DMS53 (cell line): Measurements from ENCODE around the gene GDPD5.
A peak's percentile ranks its signal among the peaks of the same experiment; 100 is the strongest.

Experiments
- DNase-seq: peaks from one replicate; lab custom pipeline; 2025; lab: John Stamatoyannopoulos, UW

Gene GDPD5

DNA sequence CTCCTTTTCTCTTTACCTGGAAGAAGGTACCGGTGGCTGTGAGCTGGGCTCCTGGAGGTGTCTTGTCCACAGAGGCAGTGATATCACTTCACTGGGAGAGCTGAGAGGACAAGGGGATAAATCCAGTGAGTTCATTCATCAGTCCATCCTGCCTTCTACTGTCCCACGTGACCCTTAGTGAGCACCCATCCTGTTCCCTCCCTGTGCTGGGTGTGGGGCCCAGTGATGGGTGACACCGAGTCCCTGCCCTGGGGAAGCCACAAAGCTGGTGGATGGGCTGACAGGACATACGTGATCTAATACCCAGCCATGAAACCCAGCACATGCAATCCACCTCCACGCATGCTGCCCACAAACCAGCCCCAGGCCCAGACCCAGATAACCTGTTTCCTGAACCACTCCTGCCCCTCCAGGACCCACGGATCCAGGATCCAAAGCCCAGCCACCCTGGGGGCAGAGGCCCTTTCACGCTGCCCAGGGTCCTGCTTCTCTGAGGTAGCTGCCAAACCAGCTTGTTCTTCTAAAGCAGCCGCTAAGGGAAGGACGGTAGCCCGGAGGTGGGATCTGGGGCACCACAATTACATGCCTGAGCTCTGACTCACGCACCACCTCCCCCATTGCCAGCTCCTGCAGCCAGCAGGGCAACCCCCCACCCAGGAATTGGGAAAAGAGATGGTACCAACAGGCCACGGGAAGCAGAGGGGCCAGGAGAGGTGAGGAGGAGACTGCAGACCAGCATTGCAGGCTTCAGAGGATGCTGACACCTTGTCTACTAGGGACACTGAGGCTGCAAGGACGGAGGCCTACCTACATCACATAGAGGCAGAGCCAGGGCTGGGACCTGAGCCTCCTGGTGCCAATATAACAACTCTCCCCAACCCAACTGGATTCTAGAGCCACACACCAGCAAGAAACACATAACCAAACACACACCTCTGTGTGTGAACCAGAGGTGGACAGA lies 35.2 kb downstream of the GDPD5 start:
- no peak for DNase-seq

- no peak for DNase-seq
These were observed 38.4 kb downstream of the GDPD5 start for GRCh38 chr11:75487365-75487764.

DNA sequence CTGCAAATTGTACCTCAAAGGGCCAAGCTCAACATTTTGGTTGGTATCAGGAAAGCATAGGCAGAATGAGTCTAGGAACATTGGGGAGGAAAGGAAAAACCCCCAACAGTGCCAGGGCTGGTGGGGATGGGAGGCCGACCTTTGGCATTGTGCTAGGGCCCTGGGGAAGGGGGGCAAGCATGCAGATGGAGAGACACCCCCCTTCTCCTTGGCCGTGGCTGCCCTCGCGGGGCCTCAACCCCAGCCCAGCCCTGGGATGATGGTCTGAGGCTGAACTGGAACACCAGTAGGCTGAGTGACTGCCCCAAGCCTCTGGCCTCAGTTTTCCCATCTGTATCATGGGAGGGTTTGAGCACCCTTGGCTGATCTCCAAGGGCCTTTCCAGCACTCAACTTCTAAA lies 40.0 kb downstream of the GDPD5 start:
- no peak for DNase-seq

DNA sequence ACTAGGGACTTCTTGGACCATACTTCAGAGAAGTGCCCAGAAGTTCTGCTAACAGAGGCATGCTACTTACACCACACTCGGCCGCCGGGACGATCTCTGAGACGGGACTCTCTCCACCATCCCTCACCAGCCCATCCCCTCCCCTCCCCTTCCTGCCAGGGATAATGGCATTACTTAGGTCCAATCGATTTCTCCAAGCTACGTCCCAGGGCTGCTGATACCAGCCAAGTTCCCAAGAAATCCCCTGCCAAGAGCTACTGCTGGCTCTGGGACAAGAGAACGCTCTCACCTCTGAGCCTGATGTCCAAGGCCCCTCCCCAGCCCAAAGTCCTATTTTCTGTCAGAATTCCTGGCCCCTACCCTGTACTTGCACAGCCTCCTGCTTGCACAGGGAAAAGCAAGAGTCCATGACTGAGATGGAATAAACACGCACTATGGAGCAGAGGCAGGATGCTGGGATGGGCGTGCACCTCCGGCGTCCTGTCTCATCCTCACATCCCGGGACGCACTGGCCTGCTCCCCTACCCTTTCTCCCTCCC lies 42.7 kb downstream of the GDPD5 start:
- DNase-seq = no peak

- no peak for DNase-seq
These were observed 43.7 kb downstream of the GDPD5 start for GRCh38 chr11:75481922-75482606.

GRCh38 chr11:75481223-75481921 lies 44.4 kb downstream of the GDPD5 start:
- no peak for DNase-seq

DNA sequence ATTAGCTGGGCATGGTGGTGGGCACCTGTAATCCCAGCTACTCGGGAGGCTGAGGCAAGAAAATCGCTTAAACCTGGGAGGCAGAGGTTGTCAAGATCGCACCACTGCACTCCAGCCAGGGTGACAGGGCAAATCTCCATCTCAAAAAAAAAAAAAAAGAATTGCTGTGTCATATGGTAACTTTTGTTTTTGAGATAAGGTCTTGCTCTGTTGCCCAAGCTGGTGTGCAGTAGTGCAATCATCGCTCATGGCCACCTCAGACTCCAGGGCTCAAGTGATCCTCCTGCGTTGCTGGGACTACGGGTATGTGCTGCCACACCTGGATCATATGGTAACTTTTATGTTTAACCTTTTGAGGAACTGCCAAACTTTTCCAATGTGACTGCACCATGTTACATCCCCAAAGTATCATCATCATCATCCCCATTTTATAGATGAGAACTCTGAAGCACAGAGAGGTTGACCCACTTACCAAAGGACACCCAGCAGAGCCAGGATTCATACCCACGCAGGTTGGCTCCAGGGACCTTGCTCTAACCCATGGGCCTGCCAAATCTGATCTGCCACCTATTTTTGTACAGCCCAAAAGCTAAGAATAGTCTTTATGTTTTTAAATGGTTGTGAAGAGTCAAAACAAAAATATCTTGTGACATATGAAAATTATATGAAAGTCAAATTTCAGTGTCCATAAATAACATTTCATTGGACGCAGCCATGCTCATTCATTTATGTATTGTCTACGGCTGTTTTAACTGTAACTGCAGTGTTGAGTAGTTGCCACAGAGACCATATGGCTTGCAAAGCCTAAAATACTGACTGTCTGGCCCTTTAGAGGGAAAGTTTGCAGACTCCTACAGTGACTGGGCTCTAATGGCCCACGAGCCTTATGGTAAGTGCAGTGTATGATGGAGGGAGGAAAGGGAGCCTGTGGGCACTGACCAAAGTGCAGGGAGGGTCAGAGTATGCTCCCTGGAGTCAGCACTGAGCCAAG lies 45.3 kb downstream of the GDPD5 start:
- no peak for DNase-seq

GRCh38 chr11:75479597-75480145 lies 46.1 kb downstream of the GDPD5 start:
- no peak for DNase-seq

- DNase-seq = no peak
These were observed 46.8 kb downstream of the GDPD5 start for GRCh38 chr11:75478783-75479596.

GRCh38 chr11:75477614-75477935 lies 48.2 kb downstream of the GDPD5 start:
- no peak for DNase-seq

DNA sequence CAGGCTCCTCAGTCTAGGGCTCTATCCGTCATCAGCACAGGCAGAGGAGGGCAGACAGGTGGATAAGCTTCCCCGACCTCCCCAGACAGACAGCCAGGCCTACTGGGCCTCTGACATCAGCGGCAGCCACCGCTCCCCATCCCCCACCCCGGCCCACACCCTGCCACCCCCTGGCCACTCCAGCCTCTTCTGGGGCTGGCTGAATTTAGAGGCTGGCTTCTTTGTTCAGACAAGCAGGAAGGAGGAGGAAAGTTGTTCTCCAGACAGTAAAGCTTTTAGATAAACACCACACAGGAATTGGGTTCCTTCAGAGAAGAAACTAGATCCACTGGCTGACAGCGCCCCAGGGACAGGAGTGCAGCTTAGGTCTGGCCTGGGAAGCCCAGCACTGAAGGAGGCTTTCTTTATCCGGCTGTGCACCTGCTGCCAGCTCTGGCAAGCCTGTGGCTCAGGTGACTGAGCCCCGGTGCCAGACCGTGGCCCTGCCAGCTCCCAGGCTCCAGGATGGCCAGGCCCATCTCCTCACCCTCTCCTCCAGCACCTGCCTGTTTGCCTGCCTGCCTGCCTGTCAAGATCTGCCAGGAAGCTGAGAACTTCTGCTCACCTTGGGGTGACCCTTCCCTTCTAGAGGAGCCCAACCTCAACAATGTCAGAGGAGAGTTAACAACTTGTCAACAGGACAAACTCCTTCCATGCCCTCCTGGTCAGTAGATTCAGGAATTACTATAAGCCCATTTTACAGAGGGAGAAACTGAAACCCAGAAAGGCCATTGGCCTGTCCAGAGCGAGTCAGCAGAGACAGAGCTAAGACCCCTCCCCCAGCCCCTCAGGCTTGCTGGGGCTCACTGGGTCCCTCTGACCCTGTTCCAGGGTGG lies 48.8 kb downstream of the GDPD5 start:
- peak; percentile 92 for DNase-seq

GRCh38 chr11:75475767-75476650 lies 49.7 kb downstream of the GDPD5 start:
- peak; percentile 88 for DNase-seq

DNA sequence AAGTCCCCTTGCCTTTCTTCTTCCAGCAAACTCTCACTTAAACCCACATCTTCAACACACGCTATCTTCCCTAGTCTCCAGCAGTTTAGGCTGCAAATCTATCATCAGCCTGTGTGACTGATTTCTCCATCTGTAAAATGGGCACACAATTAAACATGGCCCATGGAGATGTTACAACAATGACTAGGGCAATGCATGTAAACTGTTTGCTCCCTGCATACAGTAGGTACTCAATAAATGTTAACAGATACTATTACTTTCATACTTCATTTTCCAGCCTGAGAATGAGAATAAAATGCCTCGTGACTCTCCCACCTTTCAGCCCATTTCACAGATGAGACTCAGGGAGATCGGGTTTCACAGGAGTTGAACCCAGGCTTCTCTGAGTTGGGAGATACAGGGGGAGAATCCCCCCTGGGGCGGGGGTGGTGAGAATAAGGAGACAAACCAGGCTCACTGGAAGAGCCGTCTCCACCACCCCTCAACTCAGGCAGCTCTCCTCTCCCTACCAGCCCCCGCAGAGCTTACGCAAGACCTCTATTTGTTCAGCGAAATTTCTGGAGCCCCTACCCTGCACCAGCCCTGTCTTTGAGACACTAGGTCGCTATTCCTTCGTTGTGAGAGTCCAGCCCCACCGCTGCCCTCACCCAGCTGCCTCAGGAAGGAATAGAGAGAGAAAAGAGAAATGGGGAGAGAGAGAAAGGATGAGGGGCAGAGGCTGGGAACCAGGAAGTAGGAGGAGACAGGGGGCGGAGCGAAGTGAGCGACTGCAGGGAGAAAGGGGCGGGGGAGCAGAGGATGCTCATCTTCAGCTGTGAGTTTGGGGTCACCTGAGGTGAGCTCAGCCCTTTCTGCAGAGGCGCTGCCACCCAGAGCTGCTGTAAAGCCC lies 50.6 kb downstream of the GDPD5 start:
- peak; percentile 48 for DNase-seq

GRCh38 chr11:75474240-75474639 lies 51.5 kb downstream of the GDPD5 start:
- DNase-seq = no peak

- DNase-seq = no peak
These were observed 52.1 kb downstream of the GDPD5 start for GRCh38 chr11:75473684-75474083.

DNA sequence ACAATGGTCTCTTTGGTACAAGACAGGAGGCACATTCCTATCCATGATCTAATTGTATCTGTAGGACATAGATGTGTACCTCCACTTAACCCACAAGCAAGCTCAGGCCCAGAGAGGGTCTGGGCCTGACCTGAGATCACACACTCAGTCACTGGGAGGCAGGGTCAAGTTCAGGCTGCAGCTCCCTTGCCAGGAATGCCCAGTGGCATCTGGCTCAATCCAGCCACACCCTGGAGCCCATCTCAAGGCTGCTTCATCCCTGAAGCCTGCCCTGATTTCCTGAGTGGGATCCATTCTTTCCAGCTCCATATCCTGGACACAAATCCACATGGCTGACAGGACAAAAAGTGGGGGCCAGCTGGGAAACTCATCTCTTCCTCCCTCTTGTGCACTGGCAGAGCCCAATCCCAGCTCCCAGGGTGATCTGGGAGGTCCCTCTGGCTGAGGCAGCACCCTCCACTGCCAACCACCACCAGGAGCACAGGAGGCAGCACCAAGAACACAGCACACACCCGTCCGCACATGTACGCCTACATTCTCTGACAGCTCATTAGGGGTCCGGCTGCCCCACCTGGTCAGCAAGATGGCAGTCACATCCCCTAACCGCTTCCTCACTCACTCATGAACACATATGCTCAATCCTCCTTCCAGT lies 53.5 kb downstream of the GDPD5 start:
- DNase-seq = no peak
